ENCODE data around the gene SERTAD3. TPM values are rescaled to one million over a fixed set of nuclear protein-coding genes. Genes with fewer than 3 reads are reported as not detected.

Gene SERTAD3
- total and polyA plus RNA-seq, 2 of the 8 experiments (the other 6 are each of a cell fraction or from before 2014, with no cell fraction given): 15.1 to 32.1 TPM

GRCh38 chr19:40471111-40471510 lies 27.0 kb upstream of the SERTAD3 start:
- Histone ChIP-seq H3K9me3 (ENCODE audit: insufficient read depth in 2 of 2, low read depth in 1 of 2, low read length in 1 of 2) (no peaks in the 10 kb centered on the region), H2BK15ac (ENCODE audit: low read length) (no peak overlapping the region), H4K8ac (ENCODE audit: extremely low read depth, insufficient read depth, low read length) (no peak overlapping the region), H2BK120ac (replicated peaks; ENCODE audit: low read depth, low read length) (no peak overlapping the region), H3K79me2 (ENCODE audit: control insufficient read depth in 1 of 2, insufficient read depth in 2 of 2, low read length in 2 of 2) (no peaks in the 10 kb centered on the region), H3K4me2 (ENCODE audit: insufficient read depth in 1 of 2, low read depth in 2 of 2, low read length in 2 of 2) (no peak overlapping the region), H3K23me2 (ENCODE audit: low read depth, low read length) (peaks cover 3% of the 10 kb centered on the region; the same call in 1 of the 2 replicates), H3K56ac (replicated peaks; ENCODE audit: insufficient read length, low read depth, low read length) (no peak overlapping the region), H2BK5ac (ENCODE audit: low read depth, low read length) (no peak overlapping the region), H3K4ac (replicated peaks; ENCODE audit: insufficient read length, low read depth, low read length) (no peak overlapping the region), H3K27me3 (replicated peaks in 1 of 4; ENCODE audit: control insufficient read depth in 3 of 4, extremely low read depth in 1 of 4, insufficient read depth in 3 of 4, low read length in 3 of 4) (peaks cover 11 to 26% (median 20%) of the 10 kb centered on the region in 4 experiments), H3K79me1 (ENCODE audit: low read depth, low read length) (no peaks in the 10 kb centered on the region), H3K27ac (ENCODE audit: low read depth, low read length) (no peak overlapping the region), H2BK12ac (ENCODE audit: low read depth, low read length) (no peak overlapping the region), H2BK20ac (ENCODE audit: low read length) (no peak overlapping the region), H3K18ac (ENCODE audit: extremely low read depth, low read length) (no peak overlapping the region), H2AFZ (ENCODE audit: low read length) (no peak overlapping the region), H3K9ac (replicated peaks in 1 of 4; ENCODE audit: extremely low read depth in 1 of 4, low read depth in 3 of 4, low read length in 3 of 4) (no peak overlapping the region), H3K36me3 (ENCODE audit: control insufficient read depth in 2 of 4, insufficient read depth in 4 of 4, low read length in 3 of 4) (no peaks in the 10 kb centered on the region), H3K23ac (ENCODE audit: insufficient read length) (no peak overlapping the region), H3K14ac (ENCODE audit: insufficient read length) (no peak overlapping the region), H4K5ac (ENCODE audit: insufficient read length, low read depth, low read length) (no peak overlapping the region), H3K4me1 (replicated peaks in 1 of 4; ENCODE audit: control insufficient read depth in 3 of 4, insufficient read depth in 4 of 4, low read length in 3 of 4) (peaks cover 0 to 11% (median 5%) of the 10 kb centered on the region in 4 experiments; a peak in 6 of 7 replicates), H4K20me1 (replicated peaks in 1 of 2; ENCODE audit: control insufficient read depth in 1 of 2, insufficient read depth in 2 of 2, low read length in 2 of 2) (peaks cover 3 to 7% of the 10 kb centered on the region in 2 experiments), H3K4me3 (ENCODE audit: extremely low read depth in 1 of 4, insufficient read depth in 2 of 4, low read depth in 3 of 4, low read length in 4 of 4) (no peak overlapping the region), H4K91ac (replicated peaks; ENCODE audit: insufficient read length, low read length) (no peak overlapping the region), H2AK5ac (ENCODE audit: low read depth, low read length) (no peak overlapping the region)
- ChIA-PET CTCF (ENCODE audit: partially characterized antibody) (interaction anchor here (1.2 to 1.7 kb wide), 2 partner anchors 50 to 63 kb away, joined by 3 read pairs; no protein-coding TSS in a partner anchor), POLR2A (ENCODE audit: partially characterized antibody) (no interaction called here)
- DNase-seq (ENCODE audit: low read depth in 1 of 2, low spot score in 2 of 2) (no peak), FAIRE-seq (no peak)
- WGBS, 2 experiments (ENCODE audit: extremely low coverage in 1 of 2, insufficient coverage in 1 of 2, insufficient read length in 1 of 2, insufficient replicate concordance in 2 of 2, low coverage in 1 of 2, low lambda C conversion rate in 2 of 2, missing lambda C conversion rate in 1 of 2): 90% methylated on average over 3 of the region's 3 CpGs; no CpG with 5 or more reads in 1 of the 2 experiments
- TF ChIP-seq BRCA1 (IDR thresholded peaks at IDR 0.05; ENCODE audit: low read depth, low read length): no peak
- TF ChIP-seq KDM5A (IDR thresholded peaks at IDR 0.05; ENCODE audit: low read length): no peak
